NAMALWA (cell line): ENCODE data around the gene SRP68.
"Not testable (repeated sequence)": the region's sequence is repeated elsewhere in the genome, so short reads cannot be mapped to it uniquely, and the experiment has no call there.

Experiments used
- DNase-seq: peaks from one replicate; pipeline ENCODE4 v3.0.0-alpha.2; 2015; ENCODE audit warnings: low spot score

SRP68 gene

DNA sequence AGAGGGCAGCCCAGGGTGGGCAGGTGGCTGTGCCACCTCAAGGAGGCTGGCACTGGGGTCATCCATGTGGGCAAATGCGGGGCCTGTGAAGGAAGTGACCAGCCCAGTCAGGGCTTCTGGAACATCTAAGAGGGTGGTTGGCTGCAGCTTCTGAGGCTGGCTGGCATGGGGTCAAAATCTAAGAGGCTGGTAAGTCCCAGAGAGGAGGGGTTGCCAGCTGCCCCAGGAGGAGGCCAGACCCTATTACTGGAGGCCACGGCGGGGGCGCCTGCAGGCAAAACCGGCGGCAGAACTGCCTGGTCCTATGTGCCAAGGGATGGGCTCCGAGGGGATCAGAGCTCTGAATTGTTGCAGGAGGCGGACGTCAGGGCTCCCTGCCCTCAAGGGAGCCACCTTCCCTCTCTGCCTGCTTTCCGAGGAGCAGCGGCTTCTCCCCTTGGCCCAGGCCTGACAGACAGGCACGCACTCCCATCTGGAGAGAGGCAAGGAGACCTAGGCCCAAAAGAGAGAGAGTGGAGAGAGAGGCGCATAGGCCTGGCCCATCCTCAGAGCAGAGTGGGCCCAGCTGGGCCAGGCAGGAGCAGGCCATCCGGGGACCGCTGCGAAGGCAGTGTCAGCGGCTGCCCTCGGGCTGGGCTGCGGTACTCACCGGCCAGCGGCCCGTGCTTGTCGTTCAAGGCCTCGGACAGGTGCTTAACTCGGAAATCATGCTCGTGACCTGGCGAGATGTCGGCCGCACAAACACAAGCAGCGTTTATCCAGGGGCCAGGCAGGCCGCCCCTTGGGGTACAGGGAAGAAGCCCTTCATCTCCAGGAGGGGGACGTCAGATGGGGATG, 17.6 kb upstream of the SRP68 start:
- no peak for DNase-seq

DNA sequence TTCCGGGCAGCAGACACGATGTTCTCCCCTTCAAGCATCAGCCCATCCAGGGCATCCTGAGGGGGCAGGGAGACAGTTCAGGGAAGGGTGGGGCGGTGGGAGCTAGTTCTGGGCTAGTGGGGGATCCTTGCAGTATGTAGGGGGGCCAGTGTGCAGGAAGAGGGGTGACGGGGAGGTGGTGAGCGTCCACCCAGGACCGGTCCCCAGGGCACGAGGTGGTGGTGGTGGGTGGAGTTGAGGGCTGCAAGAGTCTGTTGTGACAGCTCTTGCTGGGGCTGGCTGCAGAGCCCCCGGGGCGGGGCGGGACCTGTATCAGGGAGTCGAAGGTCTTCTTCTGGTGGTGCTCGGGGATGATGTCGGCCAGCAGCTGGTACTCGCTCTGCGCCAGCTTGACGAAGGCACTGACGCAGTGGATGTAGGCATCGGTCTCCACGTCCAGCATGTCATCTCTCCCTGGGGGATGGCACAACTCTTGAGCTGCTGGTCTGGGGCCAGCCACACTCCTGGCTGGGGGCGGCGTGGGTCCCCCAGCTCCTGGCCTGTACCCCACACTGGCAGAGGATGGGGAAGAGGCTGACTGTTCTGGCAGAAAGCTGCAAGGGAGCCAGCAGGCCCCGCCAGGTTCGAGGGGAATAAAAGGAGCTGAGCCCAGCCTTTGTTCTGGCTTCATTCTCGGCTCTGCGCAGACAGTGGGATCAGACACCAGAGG, 16.7 kb upstream of the SRP68 start:
- no peak for DNase-seq

GRCh38 chr17:76088041-76088867, 15.9 kb upstream of the SRP68 start:
- DNase-seq = no peak

DNA sequence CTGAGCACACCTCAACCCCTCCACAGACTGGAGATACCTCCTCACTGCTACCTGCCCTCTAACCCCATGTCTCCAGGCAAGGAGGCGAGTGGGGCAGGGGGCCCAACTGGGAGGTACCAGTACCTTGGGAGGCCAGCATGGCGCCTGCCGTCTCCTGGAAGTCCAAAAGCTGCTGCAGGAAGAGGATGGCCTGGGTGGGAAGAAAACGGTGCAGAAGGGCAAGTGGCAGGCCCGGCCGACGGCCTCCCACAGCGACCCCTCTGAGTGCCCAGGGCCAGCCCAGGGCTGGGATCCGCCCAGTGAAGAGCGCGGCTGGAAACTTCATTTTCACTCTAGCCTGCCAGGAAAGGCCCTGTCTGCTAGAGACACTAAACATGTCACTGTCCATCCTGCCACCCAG, 15.2 kb upstream of the SRP68 start:
- DNase-seq = no peak

- DNase-seq = no peak
Measured at GRCh38 chr17:76086384-76086783, 14.1 kb upstream of the SRP68 start.

- DNase-seq = no peak
Measured at GRCh38 chr17:76085731-76086366, 13.5 kb upstream of the SRP68 start.

GRCh38 chr17:76085066-76085730, 12.9 kb upstream of the SRP68 start:
- no peak for DNase-seq

DNA sequence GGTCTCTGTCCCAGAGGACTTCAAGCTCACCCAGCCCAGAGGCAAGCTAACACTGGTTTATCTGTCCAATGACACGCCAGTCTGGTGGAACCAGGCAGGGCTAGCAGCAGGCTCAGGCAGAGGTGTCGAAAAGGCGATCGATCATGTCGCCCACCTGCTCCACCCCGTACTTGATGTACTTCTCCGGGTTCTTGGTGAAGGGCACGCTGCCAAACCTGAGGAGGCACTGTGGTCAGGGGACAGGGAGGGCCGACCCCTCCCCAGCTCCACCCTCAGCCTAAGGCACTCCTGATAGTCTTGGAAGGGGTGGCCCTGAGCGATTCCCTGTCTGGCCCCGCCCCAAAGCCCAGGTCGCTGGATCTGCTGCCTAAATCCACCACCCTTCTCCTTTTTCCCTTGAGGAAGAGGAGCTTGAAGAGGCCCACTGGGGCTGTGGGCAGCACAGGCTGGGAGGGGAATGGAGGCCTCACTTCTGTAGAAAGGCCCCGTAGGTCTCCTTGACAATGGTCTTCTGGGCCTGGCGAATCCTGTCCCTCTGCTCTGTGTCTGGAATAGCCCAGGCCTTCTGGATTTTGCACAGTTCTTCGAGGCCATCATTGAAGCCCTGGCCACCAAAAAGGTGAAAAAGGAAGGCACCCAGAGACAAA, 11.3 kb upstream of the SRP68 start:
- DNase-seq = no peak

DNA sequence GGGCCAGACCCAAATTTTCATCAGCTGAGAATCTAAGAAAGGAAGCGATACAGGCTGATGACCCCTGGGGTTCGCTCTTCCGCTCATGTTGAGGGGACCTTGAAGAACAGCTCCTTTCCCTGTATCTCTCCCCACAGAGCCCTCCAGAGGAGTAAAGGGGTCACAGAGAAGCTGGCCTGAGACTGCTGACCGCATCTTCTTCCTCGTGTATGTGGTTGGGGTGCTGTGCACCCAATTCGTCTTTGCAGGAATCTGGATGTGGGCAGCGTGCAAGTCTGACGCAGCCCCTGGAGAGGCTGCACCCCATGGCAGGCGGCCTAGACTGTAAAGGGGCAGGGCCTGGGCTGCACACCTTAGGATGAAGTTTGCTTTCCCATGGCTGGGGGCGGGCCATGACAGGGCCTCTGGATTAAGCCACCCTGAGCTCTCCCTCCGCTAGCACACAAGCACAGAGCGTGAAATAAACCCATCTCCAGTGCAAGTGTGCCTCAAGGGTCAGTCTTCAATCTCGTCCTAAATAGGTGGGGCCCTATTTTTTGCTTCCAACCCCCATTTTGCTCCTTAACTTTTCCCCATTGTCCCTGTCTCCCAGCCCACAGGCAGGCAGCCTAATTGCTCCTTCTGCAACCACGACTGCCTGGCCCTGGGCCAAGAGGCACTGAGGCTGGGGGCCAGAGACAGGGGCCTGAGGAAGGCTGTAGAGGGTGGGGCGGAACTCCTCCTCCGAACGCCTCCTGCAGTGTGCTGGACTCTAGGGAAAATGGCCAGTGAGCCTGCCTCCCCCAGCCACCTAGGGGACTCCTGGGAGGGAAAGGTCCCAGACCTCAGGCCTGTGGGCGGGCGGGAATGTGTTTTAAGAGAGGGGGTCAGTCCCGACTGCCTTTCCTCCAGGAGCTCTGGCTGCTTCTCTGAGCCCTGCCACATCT, 10.3 kb upstream of the SRP68 start:
- no peak for DNase-seq

GRCh38 chr17:76081295-76082210, 9.2 kb upstream of the SRP68 start:
- DNase-seq = no peak

- DNase-seq = no peak
Measured at GRCh38 chr17:76080768-76081287, 8.5 kb upstream of the SRP68 start.

- DNase-seq = peak; percentile 30
Measured at GRCh38 chr17:76079956-76080767, 7.8 kb upstream of the SRP68 start.

DNA sequence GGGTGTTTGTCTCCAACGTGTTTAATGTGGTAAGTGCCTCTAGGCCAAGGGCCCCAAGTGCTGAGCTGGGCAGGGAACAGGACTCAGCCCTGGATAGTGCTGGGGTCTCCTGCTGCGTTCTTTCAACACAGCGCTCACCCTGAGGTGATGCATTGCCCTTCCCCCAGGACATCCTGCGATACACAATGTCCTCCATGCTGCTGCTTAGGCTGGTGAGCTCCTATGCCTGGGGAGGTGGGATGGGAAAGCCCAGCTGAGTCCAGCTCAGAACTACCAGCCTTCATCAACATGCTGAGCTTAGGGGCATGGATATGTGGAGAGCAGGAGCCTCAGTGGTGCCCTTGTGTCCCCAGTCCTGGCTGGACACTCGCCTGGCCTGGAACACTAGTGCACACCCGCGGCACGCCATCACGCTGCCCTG, 7.2 kb upstream of the SRP68 start:
- DNase-seq = no peak

DNA sequence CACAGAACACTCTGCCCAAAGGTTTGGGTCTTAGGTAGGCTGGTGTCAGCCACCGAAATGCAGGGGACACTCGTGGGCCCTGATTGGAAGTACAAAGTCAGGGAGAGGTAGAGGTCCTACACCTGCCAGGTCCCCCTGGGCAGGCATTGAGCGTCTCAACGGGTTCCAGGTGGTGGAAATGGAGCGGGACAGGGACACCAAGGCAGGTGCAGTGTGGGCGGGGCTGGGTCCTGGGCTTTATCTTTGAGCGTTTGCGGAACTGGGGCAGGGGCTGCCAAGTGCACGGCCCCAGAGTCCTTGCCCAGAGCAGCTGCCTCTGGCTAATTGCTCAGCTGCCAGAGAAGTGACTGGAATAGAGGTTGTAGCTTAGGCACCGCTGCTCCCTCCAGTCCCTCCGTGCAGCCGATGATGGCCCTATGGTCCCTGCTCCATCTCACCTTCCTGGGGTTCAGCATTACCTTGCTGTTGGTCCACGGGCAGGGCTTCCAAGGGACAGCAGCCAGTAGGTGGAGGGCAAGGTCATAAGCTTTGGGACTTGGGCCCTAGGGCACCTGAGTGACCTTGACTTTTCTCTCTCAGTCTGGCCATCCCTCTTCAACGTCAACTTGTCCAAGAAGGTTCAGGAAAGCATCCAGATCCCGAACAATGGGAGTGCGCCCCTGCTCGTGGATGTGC, 6.7 kb upstream of the SRP68 start, which contains the start of gene ZACN:
Gene ZACN (plus strand): TSS at position 323 of the 675 bp plus-strand sequence. CDS start 83 bp downstream, at position 406.
- no peak for DNase-seq

- DNase-seq = not testable (repeated sequence)
Measured at GRCh38 chr17:76078370-76078769, 6.1 kb upstream of the SRP68 start.

DNA sequence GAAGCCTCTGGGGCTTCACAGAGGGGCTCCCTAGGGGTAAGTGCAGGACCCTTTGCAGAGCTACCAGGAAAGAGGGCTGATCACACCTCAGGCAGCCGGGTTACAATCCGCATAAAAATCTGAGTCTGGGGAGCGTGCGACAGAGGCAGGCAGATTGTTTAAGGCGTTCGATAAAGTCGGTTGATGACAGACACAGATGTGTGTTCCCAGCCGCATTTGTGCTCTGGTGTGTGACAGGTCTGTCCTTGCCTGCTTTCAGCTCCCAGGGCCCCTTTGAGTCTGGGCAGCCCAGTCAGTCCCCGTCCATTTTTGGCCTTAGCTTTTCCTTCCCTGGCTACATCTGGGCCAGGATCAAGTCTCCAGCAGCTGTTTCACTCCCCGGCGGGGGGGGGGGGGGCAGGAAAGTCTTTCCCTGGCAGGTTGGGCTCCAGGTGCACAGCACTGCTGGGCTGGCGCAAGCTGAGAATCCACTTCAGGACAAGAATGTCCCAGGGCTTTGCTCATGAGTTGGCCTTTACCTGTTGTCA, 5.3 kb upstream of the SRP68 start:
- DNase-seq = peak; percentile 34
